ENCODE measurements around the gene ARSJ. TPM values are rescaled to one million over a fixed set of nuclear protein-coding genes. Genes with fewer than 3 reads are reported as not detected.
A peak's percentile ranks its signal among the peaks of the same experiment; 100 is the strongest.

ARSJ gene
- total and polyA plus RNA-seq, 2 experiments from 2014 or later: 0.30 TPM; not detected in 1

- Histone ChIP-seq H3K4me1 (ENCODE audit: low read depth) (no peaks in the 10 kb centered on the region), H3K27me3 (peaks cover 7% of the 10 kb centered on the region), H3K36me3 (no peaks in the 10 kb centered on the region), H3K27ac (no peak overlapping the region), H3K4me3 (no peak overlapping the region), H3K9me3 (ENCODE audit: low read depth) (no peaks in the 10 kb centered on the region)
- TF ChIP-seq CTCF (IDR thresholded peaks at IDR 0.05; ENCODE audit: low read depth, low read length): no peak
- DNase-seq (ENCODE audit: low read depth in 1 of 2, low spot score in 1 of 2): no peak
Observed at GRCh38 chr4:113962016-113962347, 17.5 kb downstream of the ARSJ start.

- DNase-seq (ENCODE audit: low read depth in 1 of 2, low spot score in 1 of 2): no peak
Observed at GRCh38 chr4:113960684-113961321, 18.6 kb downstream of the ARSJ start.

GRCh38 chr4:113959539-113959937, 19.9 kb downstream of the ARSJ start:
- no peak overlapping the region for H3K4me3 ChIP-seq
- H3K36me3 ChIP-seq: no peaks in the 10 kb centered on the region
- no peaks in the 10 kb centered on the region for H3K4me1 ChIP-seq (ENCODE audit: low read depth)
- H3K27ac ChIP-seq: no peak overlapping the region
- DNase-seq (ENCODE audit: low read depth in 1 of 2, low spot score in 1 of 2): no peak
- peaks cover 19% of the 10 kb centered on the region for H3K27me3 ChIP-seq
- no peak for TF ChIP-seq CTCF (IDR thresholded peaks at IDR 0.05; ENCODE audit: low read depth, low read length)
- no peaks in the 10 kb centered on the region for H3K9me3 ChIP-seq (ENCODE audit: low read depth)

More at GRCh38 chr4:113960684-113961321, 18.6 kb downstream of the ARSJ start:
- Histone ChIP-seq H3K27me3 (peaks cover 14% of the 10 kb centered on the region), H3K36me3 (no peaks in the 10 kb centered on the region), H3K27ac (no peak overlapping the region), H3K9me3 (ENCODE audit: low read depth) (no peaks in the 10 kb centered on the region), H3K4me1 (ENCODE audit: low read depth) (no peaks in the 10 kb centered on the region), H3K4me3 (no peak overlapping the region)
- no peak for TF ChIP-seq CTCF (IDR thresholded peaks at IDR 0.05; ENCODE audit: low read depth, low read length)

GRCh38 chr4:113958766-113959538, 20.5 kb downstream of the ARSJ start:
- no peak for TF ChIP-seq CTCF (IDR thresholded peaks at IDR 0.05; ENCODE audit: low read depth, low read length)
- no peaks in the 10 kb centered on the region for H3K4me1 ChIP-seq (ENCODE audit: low read depth)
- no peak overlapping the region for H3K4me3 ChIP-seq
- no peaks in the 10 kb centered on the region for H3K36me3 ChIP-seq
- H3K9me3 ChIP-seq (ENCODE audit: low read depth): no peaks in the 10 kb centered on the region
- peak in 1 of 2 donors; percentile 90 for DNase-seq (ENCODE audit: low read depth in 1 of 2, low spot score in 1 of 2)
- peaks cover 24% of the 10 kb centered on the region for H3K27me3 ChIP-seq
- no peak overlapping the region for H3K27ac ChIP-seq

- no peaks in the 10 kb centered on the region for H3K4me1 ChIP-seq (ENCODE audit: low read depth)
- TF ChIP-seq CTCF (IDR thresholded peaks at IDR 0.05; ENCODE audit: low read depth, low read length): no peak
- H3K9me3 ChIP-seq (ENCODE audit: low read depth): no peaks in the 10 kb centered on the region
- peaks cover 34% of the 10 kb centered on the region for H3K27me3 ChIP-seq
- no peak overlapping the region for H3K4me3 ChIP-seq
- no peak overlapping the region for H3K27ac ChIP-seq
- no peaks in the 10 kb centered on the region for H3K36me3 ChIP-seq
- no peak for DNase-seq (ENCODE audit: low read depth in 1 of 2, low spot score in 1 of 2)
Observed at GRCh38 chr4:113957956-113958355, 21.5 kb downstream of the ARSJ start.
